GM18868 (cell line): ENCODE data around the gene ZFP92.

Source experiments
- ATAC-seq: cut with Tn5 transposase; IDR thresholded peaks from one replicate; pipeline ENCODE4 v1.9.1; 2021; ENCODE audit warnings: mild to moderate bottlenecking, moderate library complexity; ENCODE audit not compliant: unreplicated experiment

Gene ZFP92

GRCh38 chrX:153406903-153407302 is 4.4 kb upstream of the ZFP92 start:
- no peak for ATAC-seq

GRCh38 chrX:153407736-153408135 is 3.5 kb upstream of the ZFP92 start:
- no peak for ATAC-seq

- no peak for ATAC-seq
These were observed 3.0 kb upstream of the ZFP92 start for GRCh38 chrX:153408221-153408721.

- no peak for ATAC-seq
These were observed 2.4 kb upstream of the ZFP92 start for GRCh38 chrX:153408871-153409351.

GRCh38 chrX:153409414-153410101 is 1.7 kb upstream of the ZFP92 start:
- ATAC-seq, result no peak

GRCh38 chrX:153410373-153410772 is 899 bp upstream of the ZFP92 start:
- no peak for ATAC-seq

- no peak for ATAC-seq
These were observed 401 bp upstream of the ZFP92 start for GRCh38 chrX:153410888-153411254.

- ATAC-seq, result no peak
These were observed 809 bp downstream of the ZFP92 start for GRCh38 chrX:153411988-153412574.

- no peak for ATAC-seq
These were observed 1.8 kb downstream of the ZFP92 start for GRCh38 chrX:153412746-153413720.

GRCh38 chrX:153413731-153414130 is 2.5 kb downstream of the ZFP92 start:
- no peak for ATAC-seq

GRCh38 chrX:153414856-153415510 is 3.7 kb downstream of the ZFP92 start:
- ATAC-seq, result no peak

- ATAC-seq, result no peak
These were observed 5.6 kb downstream of the ZFP92 start for GRCh38 chrX:153416781-153417450.

- no peak for ATAC-seq
These were observed 6.4 kb downstream of the ZFP92 start for GRCh38 chrX:153417637-153418036.

GRCh38 chrX:153420851-153421599 is 9.8 kb downstream of the ZFP92 start:
- no peak for ATAC-seq

- no peak for ATAC-seq
These were observed 10.6 kb downstream of the ZFP92 start for GRCh38 chrX:153421856-153422255.

- no peak for ATAC-seq
These were observed 12.4 kb downstream of the ZFP92 start for GRCh38 chrX:153423652-153424051.

- ATAC-seq, result no peak
These were observed 14.9 kb downstream of the ZFP92 start for GRCh38 chrX:153426204-153426603.

GRCh38 chrX:153430796-153431195 is 19.5 kb downstream of the ZFP92 start:
- no peak for ATAC-seq

GRCh38 chrX:153433161-153433680 is 21.9 kb downstream of the ZFP92 start:
- no peak for ATAC-seq
